ENCODE measurements around the gene NRP2.

GRCh38 chr2:205678541-205679142 is 3.7 kb upstream of the NRP2 start:
- TF ChIP-seq CTCF (conservative IDR thresholded peaks at IDR 0.05; ENCODE audit: low read depth, low read length), result no peak
- TF ChIP-seq EZH2 (IDR thresholded peaks at IDR 0.05; ENCODE audit: low read length, unreplicated experiment), result no peak
- TF ChIP-seq EZH2phosphoT487 (IDR thresholded peaks at IDR 0.05; ENCODE audit: borderline replicate concordance, low read length), result no peak
